GM21381 (cell line): ENCODE results near the gene CLPSL2.

Experiments
- ATAC-seq: cut with Tn5 transposase; IDR thresholded peaks from one replicate; pipeline ENCODE4 v1.9.1; 2021; ENCODE audit warnings: mild to moderate bottlenecking, moderate library complexity; ENCODE audit not compliant: unreplicated experiment

CLPSL2 gene

DNA sequence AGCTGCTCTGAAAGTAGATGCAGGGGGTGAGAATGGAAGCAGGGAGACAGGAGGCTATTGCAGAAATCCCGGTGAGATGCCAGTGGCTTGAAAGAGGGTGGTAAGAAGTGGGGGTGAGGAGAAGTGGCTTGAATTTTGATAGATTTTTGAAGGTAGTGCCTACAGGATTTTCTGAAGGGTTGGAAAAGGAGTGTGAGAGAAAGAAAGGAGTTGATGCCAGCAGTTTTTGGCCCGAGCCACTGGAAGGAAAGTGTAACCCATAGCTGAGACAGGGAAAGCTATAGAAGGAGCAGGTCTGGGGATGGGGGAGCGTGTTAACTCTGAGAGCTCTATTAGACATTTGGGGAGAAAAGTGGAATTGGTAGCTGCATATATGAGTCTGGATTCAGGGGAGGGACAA is 29.9 kb upstream of the CLPSL2 start:
- no peak for ATAC-seq

GRCh38 chr6:35747877-35748276 is 28.5 kb upstream of the CLPSL2 start:
- ATAC-seq = no peak

- no peak for ATAC-seq
Observed at GRCh38 chr6:35750557-35750956, 25.8 kb upstream of the CLPSL2 start.

DNA sequence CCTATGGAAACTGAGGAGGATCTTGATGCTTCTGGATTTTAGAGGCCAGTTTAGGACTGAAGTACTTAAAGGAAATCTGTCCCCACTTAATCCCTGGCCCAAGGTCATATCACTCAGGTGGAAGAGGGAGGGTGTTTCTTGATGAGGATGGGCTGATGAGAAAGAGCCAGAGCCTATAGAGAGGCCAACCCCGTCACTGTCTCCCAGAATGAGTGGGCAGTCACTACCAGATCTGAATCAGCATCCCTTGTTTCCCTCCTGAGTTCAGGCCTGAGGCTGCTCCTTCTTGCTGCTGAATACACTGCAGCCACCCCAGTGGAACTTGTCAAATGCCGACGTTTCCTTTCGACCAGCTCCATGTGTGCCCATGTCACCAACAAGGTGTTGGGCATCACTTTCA is 24.8 kb upstream of the CLPSL2 start:
- no peak for ATAC-seq

GRCh38 chr6:35752330-35752729 is 24.1 kb upstream of the CLPSL2 start:
- no peak for ATAC-seq

DNA sequence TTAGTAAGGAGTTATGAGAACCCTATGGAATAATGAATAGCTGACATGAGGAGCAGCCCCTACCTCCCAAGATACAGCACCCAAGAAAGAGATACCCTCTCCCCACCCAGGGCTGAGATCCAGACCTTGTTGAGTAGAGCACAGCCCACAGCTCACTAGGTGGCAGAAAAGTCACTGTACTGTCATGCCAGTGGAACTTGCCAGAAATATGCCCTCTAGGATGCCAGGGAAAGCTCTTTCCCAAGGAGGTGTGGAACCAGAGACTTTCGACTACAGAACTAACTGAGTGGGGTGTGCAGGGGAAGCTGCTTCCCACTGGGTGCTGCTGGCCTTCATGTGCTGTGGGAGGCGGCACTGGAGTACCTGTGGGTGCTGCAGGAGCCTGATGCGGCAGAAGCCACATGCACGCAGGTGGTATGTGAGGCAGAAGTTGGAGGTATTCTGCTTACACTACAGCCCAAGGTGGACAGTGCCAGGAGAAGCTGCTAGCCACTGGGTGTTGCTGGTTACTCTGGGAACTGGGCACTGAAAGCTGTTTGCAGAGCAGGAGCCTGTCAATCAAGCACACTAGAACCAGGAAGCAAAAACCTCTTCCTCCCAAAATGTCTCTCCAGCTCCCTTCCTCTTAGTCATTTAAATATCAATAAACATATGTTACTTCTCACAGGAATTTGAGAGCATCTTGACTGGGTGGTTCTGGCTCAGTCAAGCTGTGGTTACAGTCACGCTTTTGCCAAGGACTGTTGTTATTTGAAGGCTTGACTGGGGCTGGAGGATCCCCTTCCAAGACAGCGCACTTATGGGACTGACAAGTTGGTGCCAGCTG is 21.7 kb upstream of the CLPSL2 start:
- ATAC-seq = no peak

DNA sequence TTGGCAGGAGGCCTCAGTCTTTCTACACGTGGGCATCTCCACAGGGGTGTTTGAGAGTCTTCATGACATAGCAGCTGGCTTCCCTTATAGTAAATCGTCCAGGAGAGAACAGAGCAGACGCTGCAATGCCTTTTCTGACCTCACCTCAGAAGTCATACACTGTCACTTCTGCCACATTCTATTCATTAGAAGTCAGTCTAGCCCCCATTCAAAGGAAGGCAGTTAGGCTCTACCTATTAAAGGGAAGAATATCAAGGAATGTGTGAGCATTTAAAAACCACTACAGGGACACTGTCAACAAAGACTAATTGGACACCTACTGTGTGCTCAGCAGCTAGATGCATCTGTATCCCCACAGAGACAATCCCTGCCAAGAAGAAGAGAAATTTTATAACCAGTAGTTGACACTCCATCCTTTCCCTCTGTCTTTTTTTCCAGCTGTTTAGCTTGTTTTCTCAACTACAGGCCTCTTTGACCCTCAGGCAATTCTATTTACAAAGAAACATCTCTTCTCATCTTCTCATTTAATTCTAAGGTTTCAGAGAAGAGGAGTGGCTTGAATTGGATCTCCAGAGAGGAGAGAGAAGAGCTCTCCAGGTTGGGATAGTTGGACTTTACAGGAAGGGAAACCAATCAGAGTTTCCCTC is 21.0 kb upstream of the CLPSL2 start:
- ATAC-seq = no peak

DNA sequence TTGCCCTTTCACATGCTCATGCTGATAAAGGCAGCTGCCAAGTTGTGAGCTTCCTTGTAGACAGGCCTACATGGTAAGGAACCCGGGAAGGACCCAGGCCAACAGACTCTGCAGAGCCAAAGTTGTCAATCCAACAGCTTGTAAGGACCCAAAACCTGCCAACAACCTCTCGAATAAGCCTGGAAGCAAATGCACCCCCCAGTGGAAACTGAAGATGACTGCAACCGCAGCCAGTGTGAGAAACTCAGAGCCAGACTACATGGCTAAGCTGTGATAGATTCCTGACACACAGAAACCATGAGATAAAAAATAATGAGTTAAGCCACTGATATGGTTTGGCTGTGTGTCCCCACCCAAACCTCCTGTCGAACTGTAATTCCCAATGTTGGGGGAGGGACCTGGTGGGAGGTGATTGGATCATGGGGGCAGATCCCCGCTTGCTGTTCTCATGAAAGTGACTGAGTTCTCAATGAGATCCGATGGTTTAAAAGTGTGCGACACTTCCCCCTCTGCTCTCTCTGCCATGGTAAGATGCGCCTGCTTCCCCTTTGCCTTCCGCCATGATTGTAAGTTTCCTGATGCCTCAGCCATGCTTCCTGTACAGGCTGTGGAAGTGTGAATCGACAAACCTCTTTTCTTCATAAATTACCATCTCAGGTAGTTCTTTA is 18.8 kb upstream of the CLPSL2 start:
- ATAC-seq = no peak

DNA sequence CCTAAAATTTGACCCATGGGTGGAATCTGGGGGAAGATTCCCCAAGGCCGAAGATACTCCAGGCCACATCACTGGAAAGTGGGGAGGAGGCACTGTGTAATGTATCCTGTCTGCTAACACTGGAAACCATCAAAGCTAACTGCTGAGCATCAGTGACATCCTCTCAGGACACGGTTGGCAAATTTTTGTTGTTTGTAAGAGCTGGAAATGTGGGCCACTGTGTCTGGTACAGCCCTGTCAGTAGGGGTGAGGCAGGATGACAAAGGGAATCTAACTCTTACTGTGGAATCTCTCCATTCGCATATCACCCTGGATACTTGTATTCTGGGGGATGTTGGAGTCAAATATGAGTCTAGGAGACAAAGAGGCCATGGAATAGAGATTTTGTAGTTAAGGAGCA is 17.0 kb upstream of the CLPSL2 start:
- ATAC-seq = no peak

- no peak for ATAC-seq
Observed at GRCh38 chr6:35765739-35766138, 10.7 kb upstream of the CLPSL2 start.

DNA sequence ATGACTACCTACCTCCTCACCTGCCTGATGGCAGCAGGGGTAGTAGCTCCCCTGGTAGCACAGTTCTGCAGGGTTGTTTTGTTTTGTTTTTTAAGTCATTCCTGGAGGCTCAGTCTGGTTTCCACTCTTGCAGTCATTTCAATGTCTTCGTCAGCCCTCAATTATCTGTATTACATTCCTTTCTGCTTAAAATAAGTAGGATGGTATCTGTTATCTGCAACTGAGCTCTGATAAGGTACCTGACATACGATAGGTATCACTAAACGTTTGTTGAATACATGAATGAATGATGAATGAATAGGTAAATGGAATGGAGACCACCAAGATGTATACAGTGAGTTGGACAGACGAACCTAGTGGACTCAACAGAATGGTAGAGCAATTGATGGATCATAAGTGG is 7.2 kb upstream of the CLPSL2 start:
- ATAC-seq = no peak

DNA sequence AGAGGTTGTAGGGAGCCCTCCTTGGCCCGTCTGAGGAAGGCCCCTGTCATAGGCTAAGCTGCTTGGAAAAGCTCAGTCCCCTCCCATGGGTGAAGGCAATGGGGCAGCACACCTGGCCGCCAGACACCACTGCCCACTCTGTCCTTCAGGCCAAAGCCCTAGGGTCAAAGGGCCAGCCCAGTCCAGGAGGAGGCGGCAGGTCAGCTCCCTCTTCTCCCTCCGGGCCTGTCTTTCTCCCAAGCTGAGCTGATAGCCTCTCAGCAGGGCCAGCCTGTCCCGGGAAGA is 5.1 kb upstream of the CLPSL2 start:
- no peak for ATAC-seq

DNA sequence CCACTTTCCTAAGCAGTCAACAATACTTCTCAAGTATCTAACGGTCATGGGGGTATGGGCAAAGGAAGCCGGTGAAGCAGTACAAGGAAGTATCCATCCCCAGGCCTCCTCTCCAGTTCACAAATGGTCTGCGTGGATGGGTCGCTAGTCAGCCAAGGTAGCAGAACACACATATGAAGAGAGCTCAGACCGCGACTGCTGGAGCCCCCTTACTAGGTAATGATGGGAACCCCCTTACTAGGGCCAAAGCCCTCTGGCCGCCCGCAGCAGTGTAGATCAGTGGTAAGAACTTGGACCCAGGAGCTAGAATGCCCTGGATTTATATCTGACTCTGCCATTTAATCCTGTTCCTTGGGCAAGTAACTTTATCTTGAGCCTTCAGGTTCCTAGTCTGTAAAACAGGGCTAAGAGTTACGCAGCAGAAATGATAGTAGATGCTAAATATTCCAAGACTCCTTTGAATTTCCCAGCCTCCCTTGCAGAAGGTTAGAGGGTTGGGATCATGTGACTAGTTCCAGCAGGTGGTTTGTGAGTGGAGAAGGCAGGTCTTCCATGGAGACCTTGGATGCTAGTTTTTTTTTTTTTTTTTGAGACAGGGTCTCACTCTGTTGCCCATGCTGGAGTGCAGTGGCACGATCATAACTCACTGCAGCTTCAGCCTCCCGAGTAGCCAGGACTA is 2.1 kb upstream of the CLPSL2 start:
- ATAC-seq = no peak

- ATAC-seq = no peak
Observed at GRCh38 chr6:35775031-35775430, 1.4 kb upstream of the CLPSL2 start.

GRCh38 chr6:35777356-35778102 is 1.1 kb downstream of the CLPSL2 start:
- ATAC-seq = no peak

DNA sequence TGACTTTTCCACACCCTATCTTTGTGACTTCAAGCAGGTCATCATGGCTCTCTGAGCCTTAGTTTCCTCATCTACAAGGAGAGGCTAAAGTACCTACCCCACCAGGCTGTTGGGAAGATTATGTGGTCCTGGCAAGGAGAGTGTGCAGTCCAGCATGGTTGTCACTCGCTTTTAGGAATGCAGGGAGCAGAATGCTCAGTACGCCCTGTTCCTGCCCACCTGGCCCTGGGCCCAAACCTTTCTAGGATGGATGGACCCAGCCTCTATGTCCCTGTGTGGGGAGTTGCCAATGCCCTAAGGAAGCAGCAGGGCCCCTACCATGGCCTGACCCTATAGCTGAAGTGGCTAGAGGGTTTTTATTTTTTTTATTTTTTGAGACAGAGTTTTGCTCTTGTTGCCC is 2.0 kb downstream of the CLPSL2 start:
- no peak for ATAC-seq

- ATAC-seq = no peak
Observed at GRCh38 chr6:35780719-35781118, 4.3 kb downstream of the CLPSL2 start, which contains the start of gene CLPSL1. CLPSL1 (plus strand) TSS chr6:35781019; CDS start chr6:35781111, 92 bp downstream.

DNA sequence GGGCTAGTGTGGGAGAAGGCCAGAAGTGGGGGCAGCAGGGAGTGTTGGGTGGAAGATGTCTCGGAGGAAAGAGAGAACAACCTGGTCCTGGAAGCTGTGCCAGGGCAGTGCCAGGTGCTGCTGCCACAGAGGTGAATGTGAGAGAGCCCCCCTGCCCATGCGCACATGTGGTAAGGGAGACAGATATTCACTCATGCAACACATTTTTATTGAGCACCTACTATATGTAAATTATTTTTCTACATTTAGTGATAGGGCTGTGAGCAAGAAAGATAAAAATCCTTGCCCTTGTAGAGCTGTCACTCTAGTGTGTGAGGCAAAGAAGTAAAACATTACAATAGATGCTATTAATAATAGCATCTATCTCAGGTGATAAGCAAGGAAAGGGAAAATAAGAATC is 4.9 kb downstream of the CLPSL2 start:
- ATAC-seq = no peak

DNA sequence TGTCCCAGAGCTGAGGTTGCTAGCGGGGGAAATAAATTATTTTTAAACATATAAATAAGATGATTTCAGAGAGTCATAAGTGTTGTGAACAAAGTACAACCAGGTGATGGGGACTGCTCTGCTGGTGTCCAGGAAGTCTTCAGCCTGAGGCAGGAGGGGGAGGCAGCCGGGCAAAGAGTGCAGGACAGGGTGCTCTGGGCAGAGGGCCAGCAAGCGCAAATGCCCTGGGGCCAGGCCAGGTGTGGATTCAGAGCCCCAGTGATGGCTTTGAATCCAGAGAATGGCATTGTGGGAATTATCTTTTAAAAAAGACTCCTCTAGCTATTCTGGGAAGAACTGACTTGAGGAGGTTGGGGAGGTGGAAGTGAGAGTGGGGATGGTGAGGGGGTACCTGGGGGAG is 6.0 kb downstream of the CLPSL2 start:
- ATAC-seq = no peak

GRCh38 chr6:35784200-35784599 is 7.8 kb downstream of the CLPSL2 start:
- no peak for ATAC-seq

GRCh38 chr6:35786272-35786671 is 9.9 kb downstream of the CLPSL2 start:
- no peak for ATAC-seq
